ENCODE data around the gene SLC6A15. TPM values are rescaled to one million over a fixed set of nuclear protein-coding genes. Genes with fewer than 3 reads are reported as not detected.

SLC6A15 gene
- total RNA-seq, 1 donor from 2014 or later, result 0.57 TPM

GRCh38 chr12:84842406-84843013 lies 70.1 kb downstream of the SLC6A15 start:
- Mint-ChIP-seq H3K4me3 (ENCODE audit: low read depth) (no peak overlapping the region), H3K27me3 (no peaks in the 10 kb centered on the region), H3K4me1 (ENCODE audit: low read depth) (no peaks in the 10 kb centered on the region), H3K27ac (no peak overlapping the region), H3K36me3 (ENCODE audit: insufficient read depth) (no peaks in the 10 kb centered on the region), H3K9me3 (ENCODE audit: low read depth) (no peaks in the 10 kb centered on the region)
- peak; percentile 91 for TF ChIP-seq CTCF (IDR thresholded peaks at IDR 0.05; ENCODE audit: unreplicated experiment)
- DNase-seq (ENCODE audit: low spot score, unreplicated experiment), result no peak

- Mint-ChIP-seq H3K4me1 (ENCODE audit: low read depth) (no peaks in the 10 kb centered on the region), H3K4me3 (ENCODE audit: low read depth) (no peak overlapping the region)
Observed at GRCh38 chr12:84841591-84841990, 71.0 kb downstream of the SLC6A15 start.

GRCh38 chr12:84840356-84840755 lies 72.2 kb downstream of the SLC6A15 start:
- Mint-ChIP-seq H3K4me3 (ENCODE audit: low read depth) (no peak overlapping the region), H3K27me3 (no peaks in the 10 kb centered on the region), H3K9me3 (ENCODE audit: low read depth) (no peaks in the 10 kb centered on the region), H3K27ac (no peak overlapping the region), H3K36me3 (ENCODE audit: insufficient read depth) (no peaks in the 10 kb centered on the region), H3K4me1 (ENCODE audit: low read depth) (no peaks in the 10 kb centered on the region)
- no peak for DNase-seq (ENCODE audit: low spot score, unreplicated experiment)
- TF ChIP-seq CTCF (IDR thresholded peaks at IDR 0.05; ENCODE audit: unreplicated experiment), result no peak

More at GRCh38 chr12:84841591-84841990, 71.0 kb downstream of the SLC6A15 start:
- TF ChIP-seq CTCF (IDR thresholded peaks at IDR 0.05; ENCODE audit: unreplicated experiment), result no peak
- Mint-ChIP-seq H3K27ac (no peak overlapping the region), H3K27me3 (no peaks in the 10 kb centered on the region), H3K9me3 (ENCODE audit: low read depth) (no peaks in the 10 kb centered on the region), H3K36me3 (ENCODE audit: insufficient read depth) (no peaks in the 10 kb centered on the region)
- no peak for DNase-seq (ENCODE audit: low spot score, unreplicated experiment)

GRCh38 chr12:84826925-84827324 lies 85.7 kb downstream of the SLC6A15 start:
- Mint-ChIP-seq H3K4me1 (ENCODE audit: low read depth) (no peaks in the 10 kb centered on the region), H3K36me3 (ENCODE audit: insufficient read depth) (no peaks in the 10 kb centered on the region), H3K4me3 (ENCODE audit: low read depth) (no peak overlapping the region), H3K27ac (no peak overlapping the region), H3K27me3 (no peaks in the 10 kb centered on the region), H3K9me3 (ENCODE audit: low read depth) (no peaks in the 10 kb centered on the region)
- DNase-seq (ENCODE audit: low spot score, unreplicated experiment), result no peak
- TF ChIP-seq CTCF (IDR thresholded peaks at IDR 0.05; ENCODE audit: unreplicated experiment), result no peak

GRCh38 chr12:84825149-84825548 lies 87.5 kb downstream of the SLC6A15 start:
- Mint-ChIP-seq H3K27ac (no peak overlapping the region), H3K4me1 (ENCODE audit: low read depth) (no peaks in the 10 kb centered on the region), H3K9me3 (ENCODE audit: low read depth) (no peaks in the 10 kb centered on the region), H3K27me3 (no peaks in the 10 kb centered on the region), H3K36me3 (ENCODE audit: insufficient read depth) (no peaks in the 10 kb centered on the region), H3K4me3 (ENCODE audit: low read depth) (no peak overlapping the region)
- no peak for TF ChIP-seq CTCF (IDR thresholded peaks at IDR 0.05; ENCODE audit: unreplicated experiment)
- DNase-seq (ENCODE audit: low spot score, unreplicated experiment), result no peak
